Measurements from ENCODE around the gene CARD10. TPM values are rescaled to one million over a fixed set of nuclear protein-coding genes. Genes with fewer than 3 reads are reported as not detected.

The CARD10 gene
- total RNA-seq, 3 donors from 2014 or later (not counting 1 experiment from before 2014, with no cell fraction given): 0.09 to 0.16 (median 0.10) TPM

- Histone ChIP-seq H3K27ac (ENCODE audit: low read length) (no peak overlapping the region), H3K9me3 (ENCODE audit: control insufficient read depth, insufficient read depth, low read length) (no peaks in the 10 kb centered on the region), H3K4me3 (ENCODE audit: low read length) (no peak overlapping the region), H3K36me3 (ENCODE audit: control insufficient read depth, insufficient read depth, low read length) (no peaks in the 10 kb centered on the region), H3K27me3 (ENCODE audit: control insufficient read depth, insufficient read depth, low read length) (peaks cover 4% of the 10 kb centered on the region), H3K4me1 (ENCODE audit: control insufficient read depth, insufficient read depth, low read length) (no peaks in the 10 kb centered on the region)
- Mint-ChIP-seq H3K4me1 (no peaks in the 10 kb centered on the region), H3K27ac (no peak overlapping the region), H3K27me3 (ENCODE audit: low read depth in 2 of 2) (peaks cover 17 to 18% of the 10 kb centered on the region in 2 donors), H3K36me3 (no peaks in the 10 kb centered on the region), H3K9me3 (no peaks in the 10 kb centered on the region), H3K4me3 (no peak overlapping the region)
- intact Hi-C loops (cut with micrococcal nuclease): no loop called here
- DNase-seq (no peak), ATAC-seq (no peak)
- TF ChIP-seq CTCF (IDR thresholded peaks at IDR 0.05): no peak
- WGBS (ENCODE audit: insufficient coverage): 85% methylated on average over 12 of the region's 12 CpGs
These were observed 7.2 kb upstream of the CARD10 start for GRCh38 chr22:37526376-37526775.

- Mint-ChIP-seq H3K4me3 (no peak overlapping the region), H3K27ac (no peak overlapping the region), H3K9me3 (no peaks in the 10 kb centered on the region), H3K4me1 (no peaks in the 10 kb centered on the region), H3K36me3 (no peaks in the 10 kb centered on the region), H3K27me3 (ENCODE audit: low read depth in 2 of 2) (peaks cover 13 to 18% of the 10 kb centered on the region in 2 donors)
- Histone ChIP-seq H3K27ac (ENCODE audit: low read length) (no peak overlapping the region), H3K36me3 (ENCODE audit: control insufficient read depth, insufficient read depth, low read length) (no peaks in the 10 kb centered on the region), H3K4me1 (ENCODE audit: control insufficient read depth, insufficient read depth, low read length) (no peaks in the 10 kb centered on the region), H3K4me3 (ENCODE audit: low read length) (no peak overlapping the region), H3K27me3 (ENCODE audit: control insufficient read depth, insufficient read depth, low read length) (peaks cover 7% of the 10 kb centered on the region), H3K9me3 (ENCODE audit: control insufficient read depth, insufficient read depth, low read length) (no peaks in the 10 kb centered on the region)
- TF ChIP-seq CTCF (IDR thresholded peaks at IDR 0.05): no peak
- WGBS (ENCODE audit: insufficient coverage): 71% methylated on average over 7 of the region's 7 CpGs
- DNase-seq (no peak), ATAC-seq (no peak)
- intact Hi-C loops (cut with micrococcal nuclease): no loop called here
These were observed 6.6 kb upstream of the CARD10 start for GRCh38 chr22:37525746-37526350.

GRCh38 chr22:37525073-37525745 is 6.0 kb upstream of the CARD10 start:
- no peaks in the 10 kb centered on the region for H3K36me3 ChIP-seq (ENCODE audit: control insufficient read depth, insufficient read depth, low read length)
- peaks cover 9% of the 10 kb centered on the region for H3K27me3 ChIP-seq (ENCODE audit: control insufficient read depth, insufficient read depth, low read length)
- no peak for DNase-seq
- H3K4me3 Mint-ChIP-seq: no peak overlapping the region
- no peak for TF ChIP-seq CTCF (IDR thresholded peaks at IDR 0.05)
- H3K27me3 Mint-ChIP-seq (ENCODE audit: low read depth in 2 of 2): peaks cover 11 to 22% of the 10 kb centered on the region in 2 donors
- no peak overlapping the region for H3K4me3 ChIP-seq (ENCODE audit: low read length)
- no peak overlapping the region for H3K27ac Mint-ChIP-seq
- H3K36me3 Mint-ChIP-seq: no peaks in the 10 kb centered on the region
- no peaks in the 10 kb centered on the region for H3K4me1 Mint-ChIP-seq
- H3K9me3 Mint-ChIP-seq: no peaks in the 10 kb centered on the region
- H3K4me1 ChIP-seq (ENCODE audit: control insufficient read depth, insufficient read depth, low read length): no peaks in the 10 kb centered on the region
- 62% methylated on average over 10 of the region's 10 CpGs for WGBS (ENCODE audit: insufficient coverage)
- no peaks in the 10 kb centered on the region for H3K9me3 ChIP-seq (ENCODE audit: control insufficient read depth, insufficient read depth, low read length)
- ATAC-seq: no peak
- intact Hi-C loops (cut with micrococcal nuclease): no loop called here
- no peak overlapping the region for H3K27ac ChIP-seq (ENCODE audit: low read length)

Measured in natural killer cell (primary cell).